T-cell (primary cell): ENCODE measurements around the gene FOXP1. TPM values are rescaled to one million over a fixed set of nuclear protein-coding genes. Genes with fewer than 3 reads are reported as not detected.

Experiments
- ATAC-seq, 4 experiments: fragments of 200-7000 bp in 3 of 4; fragments of 150-1000 bp in 1 of 4; cut with Tn5 transposase; replicated peaks in 1 of 4; 1 replicate in 3 of 4; 2 replicates in 1 of 4; pipeline ENCODE4 v1.10.0; 2021; ENCODE audit warnings: moderate library complexity in 3 of 4, mild to moderate bottlenecking in 2 of 4, moderate number of reproducible peaks in 1 of 4
- CTCF ChIA-PET, 2 donors: fragments of 300-600 bp; sonication (Branson Sonifier 250); formaldehyde crosslinking; loops; one replicate each; lab custom pipeline; 2022; ENCODE audit warnings: antibody characterized with exemption in 2 of 2; lab: Charles Lee
- POLR2A ChIA-PET, 2 donors: fragments of 300-600 bp; sonication (Branson Sonifier 250); formaldehyde crosslinking; loops; one replicate each; lab custom pipeline; 2022; ENCODE audit warnings: antibody characterized with exemption in 2 of 2; lab: Charles Lee
- DNase-seq, 35 experiments: peaks; one replicate each; pipeline versions ENCODE4 v3.0.0 to v3.0.0-alpha.2; 2013 to 2023
- H3K27ac ChIP-seq: one replicate; pipeline ENCODE4 v1.5.1; 2013; ENCODE audit warnings: low read length
- H3K27me3 ChIP-seq, 2 experiments: replicated peaks in 1 of 2; 1 replicate in 1 of 2; 2 replicates in 1 of 2; pipeline versions ENCODE4 v1.6.1 to v1.7.0; 2013; ENCODE audit warnings: low read length in 1 of 2, mixed read lengths in 1 of 2; ENCODE audit not compliant: control insufficient read depth in 2 of 2, insufficient read depth in 2 of 2; ENCODE audit errors: extremely low read depth in 1 of 2
- H3K36me3 ChIP-seq, 2 donors: 1 replicate in 1 of 2; 2 replicates in 1 of 2; pipeline versions ENCODE4 v1.6.1 to v1.7.0; 2013; ENCODE audit warnings: low read length in 1 of 2; ENCODE audit not compliant: control insufficient read depth in 2 of 2, insufficient read depth in 1 of 2; ENCODE audit errors: extremely low read depth in 1 of 2
- H3K4me1 ChIP-seq, 2 experiments: 1 replicate in 1 of 2; 2 replicates in 1 of 2; pipeline versions ENCODE4 v1.6.1 to v1.7.0; 2013; ENCODE audit warnings: low read length in 2 of 2, mixed read lengths in 1 of 2; ENCODE audit not compliant: insufficient read depth in 2 of 2, control insufficient read depth in 1 of 2; ENCODE audit errors: extremely low read depth in 1 of 2
- H3K4me3 ChIP-seq, 2 donors: 1 replicate in 1 of 2; 2 replicates in 1 of 2; pipeline versions ENCODE4 v1.5.1 to v1.7.0; 2013; ENCODE audit warnings: mild to moderate bottlenecking in 2 of 2, low read length in 1 of 2, moderate library complexity in 1 of 2; ENCODE audit not compliant: control insufficient read depth in 1 of 2; ENCODE audit errors: extremely low read depth in 1 of 2
- H3K9me3 ChIP-seq: 2 replicates; pipeline ENCODE4 v1.7.0; 2013
- H3K27ac Mint-ChIP-seq, 2 donors: one replicate each; pipeline ENCODE4 v1.8.0; 2020 to 2021; ENCODE audit warnings: mild to moderate bottlenecking in 2 of 2, mixed read lengths in 2 of 2
- H3K27me3 Mint-ChIP-seq, 2 donors: one replicate each; pipeline ENCODE4 v1.8.0; 2021 to 2022; ENCODE audit warnings: mixed read lengths in 2 of 2
- H3K36me3 Mint-ChIP-seq: one replicate; pipeline ENCODE4 v1.8.0; 2021; ENCODE audit warnings: mixed read lengths
- H3K4me1 Mint-ChIP-seq, 3 donors: one replicate each; pipeline ENCODE4 v1.8.0; 2020 to 2022; ENCODE audit warnings: mixed read lengths in 3 of 3, mild to moderate bottlenecking in 1 of 3
- H3K4me3 Mint-ChIP-seq, 3 donors: one replicate each; pipeline ENCODE4 v1.8.0; 2020 to 2022; ENCODE audit warnings: mild to moderate bottlenecking in 3 of 3, mixed read lengths in 3 of 3, moderate library complexity in 3 of 3
- H3K9me3 Mint-ChIP-seq, 3 donors: one replicate each; pipeline ENCODE4 v1.8.0; 2020 to 2022; ENCODE audit warnings: mixed read lengths in 3 of 3
- WGBS: methylation state at CpG from one replicate; pipeline ENCODE4 v1.1.5; 2013; ENCODE audit warnings: missing lambda C conversion rate; ENCODE audit not compliant: insufficient coverage; 5-methylcytosine and 5-hydroxymethylcytosine counted together
- total RNA-seq, 35 experiments: library from RNA in 6 of 35; stranded (reverse) in 6 of 35; fragments of 120-200 nt in 1 of 35; gene quantifications; one replicate each; pipeline versions ENCODE4 v1.2.1 to v1.2.4 and lab custom pipeline; 2013 to 2026

FOXP1 gene
- total RNA-seq, 5 donors from 2014 or later (not counting 1 experiment from before 2014, with no cell fraction given) = 258 to 586 (median 290) TPM

DNA sequence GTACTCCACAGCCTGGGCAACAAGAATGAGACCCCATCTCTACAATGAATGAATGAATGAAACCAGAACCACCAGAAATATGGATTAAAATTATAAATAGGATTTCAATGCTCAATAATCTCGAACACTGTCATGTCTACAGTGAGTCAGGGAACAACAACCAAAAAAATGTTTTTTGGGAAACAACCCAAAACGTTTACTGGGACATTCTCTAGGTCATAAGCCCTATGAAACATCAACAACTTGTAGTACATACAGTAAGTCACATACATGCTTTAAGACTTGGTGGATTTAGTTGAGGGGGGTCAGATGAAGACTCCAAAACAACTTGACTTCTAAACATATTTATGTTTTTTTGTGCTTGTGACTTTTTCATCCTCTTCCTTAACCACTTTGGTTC, 511.2 kb downstream of the FOXP1 start:
- Histone ChIP-seq H3K27me3 (no peaks in the 10 kb centered on the region), H3K4me1 (peaks cover 53 to 54% of the 10 kb centered on the region in 2 experiments), H3K9me3 (no peaks in the 10 kb centered on the region), H3K36me3 (peaks cover 3 to 10% of the 10 kb centered on the region in 2 donors), H3K4me3 (no peak overlapping the region), H3K27ac (no peak overlapping the region)
- Mint-ChIP-seq H3K9me3 (no peaks in the 10 kb centered on the region), H3K27ac (peak overlapping the region; percentile 69 to 75), H3K4me1 (peaks cover 91 to 93% (median 91%) of the 10 kb centered on the region in 3 donors), H3K27me3 (no peaks in the 10 kb centered on the region), H3K36me3 (peaks cover 14% of the 10 kb centered on the region), H3K4me3 (no peak overlapping the region)
- WGBS = no CpG with 5 or more reads among the region's 2 CpGs
- no peak for DNase-seq
- no peak for ATAC-seq
- ChIA-PET CTCF (no interaction called here), POLR2A (interaction anchor here in 1 of 2 donors (0.7 kb wide), 1 partner anchor 181 kb away, joined by 3 read pairs; no protein-coding TSS in a partner anchor)

DNA sequence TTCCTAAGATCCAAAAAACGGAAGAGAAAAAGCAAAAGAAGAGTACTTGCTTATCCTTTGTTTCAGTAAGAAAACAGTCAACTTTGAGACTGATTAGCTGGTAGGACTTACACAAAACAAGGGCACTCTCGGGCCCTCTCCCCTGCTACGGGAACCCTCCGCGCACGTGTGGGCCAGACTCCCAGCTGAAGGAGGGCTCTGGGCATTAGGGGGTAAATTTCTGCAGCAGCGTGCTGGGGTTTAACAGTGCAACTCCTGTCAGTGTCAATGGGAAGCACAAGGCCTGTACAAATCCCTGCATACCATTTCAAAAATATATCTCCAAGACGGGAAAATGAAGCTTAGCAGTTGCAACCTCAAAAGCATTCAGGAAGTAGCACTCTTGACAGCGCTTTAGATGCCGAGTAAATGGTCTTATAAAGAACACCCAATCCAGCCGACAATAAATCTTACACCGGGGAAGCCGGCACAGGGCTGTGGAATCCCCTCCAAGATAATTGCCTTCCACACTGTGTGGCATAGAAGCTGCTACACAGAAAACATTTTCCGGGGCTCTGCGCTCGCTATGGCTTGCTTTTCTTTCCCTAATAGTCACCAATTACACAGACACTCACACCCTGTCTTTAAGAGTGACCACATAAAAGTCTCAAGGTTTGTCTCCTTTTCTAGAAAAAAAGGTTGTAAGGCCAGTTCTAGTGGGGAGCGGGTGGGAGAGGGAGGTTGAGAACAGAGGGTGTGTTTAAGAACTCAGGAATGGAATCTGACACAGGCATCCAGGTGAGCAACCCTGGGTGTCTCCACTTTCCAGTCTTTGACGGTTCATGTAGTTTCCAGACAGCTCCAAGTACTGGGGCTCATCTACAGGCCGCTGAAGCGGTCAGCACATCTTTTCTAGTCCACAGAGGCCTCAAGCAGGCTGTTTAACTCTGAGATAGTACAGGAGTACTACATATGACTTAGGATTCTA, 512.7 kb downstream of the FOXP1 start:
- Mint-ChIP-seq H3K27me3 (no peaks in the 10 kb centered on the region), H3K4me1 (peaks cover 91 to 93% (median 91%) of the 10 kb centered on the region in 3 donors), H3K4me3 (peak overlapping the region in 1 of 3 donors; percentile 59), H3K36me3 (peaks cover 7% of the 10 kb centered on the region), H3K27ac (peak overlapping the region; percentile 73 to 75), H3K9me3 (no peaks in the 10 kb centered on the region)
- ATAC-seq = no peak
- no peak for DNase-seq
- ChIA-PET CTCF (interaction anchor here (0.5 to 1.9 kb wide), 6 partner anchors 9 to 426 kb away, joined by 3 to 6 read pairs (median 4); no protein-coding TSS in a partner anchor), POLR2A (no interaction called here)
- Histone ChIP-seq H3K4me1 (peaks cover 58 to 61% of the 10 kb centered on the region in 2 experiments), H3K4me3 (no peak overlapping the region), H3K27ac (no peak overlapping the region), H3K27me3 (no peaks in the 10 kb centered on the region), H3K36me3 (peaks cover 3 to 10% of the 10 kb centered on the region in 2 donors), H3K9me3 (no peaks in the 10 kb centered on the region)
- WGBS = 77% methylated on average over 13 of the region's 20 CpGs

DNA sequence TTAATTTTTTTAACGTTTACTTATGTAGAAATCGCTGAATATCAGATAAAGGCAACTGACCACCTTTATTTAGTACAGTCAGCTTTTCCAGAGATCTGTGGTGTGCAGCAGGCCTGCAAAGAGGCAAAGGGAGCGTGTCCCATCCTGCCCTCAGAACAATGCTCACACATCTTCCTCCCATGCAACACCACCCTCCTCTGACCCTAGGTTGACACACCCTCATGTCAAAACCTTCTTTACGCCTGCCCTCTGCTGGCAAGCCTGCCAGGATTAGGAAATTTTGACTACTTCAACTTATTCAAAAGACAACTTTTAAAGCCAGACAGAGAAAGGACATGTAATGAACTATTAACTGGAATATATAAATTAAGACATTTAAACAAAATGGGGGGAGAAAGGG, 513.7 kb downstream of the FOXP1 start:
- Histone ChIP-seq H3K9me3 (no peaks in the 10 kb centered on the region), H3K4me3 (no peak overlapping the region), H3K4me1 (peaks cover 58 to 66% of the 10 kb centered on the region in 2 experiments), H3K36me3 (peaks cover under 1 to 9% of the 10 kb centered on the region in 2 donors), H3K27ac (no peak overlapping the region), H3K27me3 (no peaks in the 10 kb centered on the region)
- ATAC-seq (peak; percentile 30 to 39 (median 34)), DNase-seq (peak; percentile 50 to 79 (median 68))
- H3K27ac Mint-ChIP-seq = peak overlapping the region; percentile 67 to 75
- CTCF ChIA-PET = interaction anchor here (0.9 to 1.9 kb wide), 5 partner anchors 9 to 156 kb away, joined by 3 to 7 read pairs (median 5); no protein-coding TSS in a partner anchor
- H3K36me3 Mint-ChIP-seq = peaks cover 7% of the 10 kb centered on the region
- no peaks in the 10 kb centered on the region for H3K9me3 Mint-ChIP-seq
- H3K4me1 Mint-ChIP-seq = peaks cover 83 to 86% (median 85%) of the 10 kb centered on the region in 3 donors
- WGBS = 13% methylated on average over 1 of the region's 4 CpGs
- POLR2A ChIA-PET = interaction anchor here in 1 of 2 donors (1.8 kb wide), 1 partner anchor 17 kb away, joined by 7 read pairs; no protein-coding TSS in a partner anchor
- peak overlapping the region in 1 of 3 donors; percentile 59 for H3K4me3 Mint-ChIP-seq
- H3K27me3 Mint-ChIP-seq = no peaks in the 10 kb centered on the region

DNA sequence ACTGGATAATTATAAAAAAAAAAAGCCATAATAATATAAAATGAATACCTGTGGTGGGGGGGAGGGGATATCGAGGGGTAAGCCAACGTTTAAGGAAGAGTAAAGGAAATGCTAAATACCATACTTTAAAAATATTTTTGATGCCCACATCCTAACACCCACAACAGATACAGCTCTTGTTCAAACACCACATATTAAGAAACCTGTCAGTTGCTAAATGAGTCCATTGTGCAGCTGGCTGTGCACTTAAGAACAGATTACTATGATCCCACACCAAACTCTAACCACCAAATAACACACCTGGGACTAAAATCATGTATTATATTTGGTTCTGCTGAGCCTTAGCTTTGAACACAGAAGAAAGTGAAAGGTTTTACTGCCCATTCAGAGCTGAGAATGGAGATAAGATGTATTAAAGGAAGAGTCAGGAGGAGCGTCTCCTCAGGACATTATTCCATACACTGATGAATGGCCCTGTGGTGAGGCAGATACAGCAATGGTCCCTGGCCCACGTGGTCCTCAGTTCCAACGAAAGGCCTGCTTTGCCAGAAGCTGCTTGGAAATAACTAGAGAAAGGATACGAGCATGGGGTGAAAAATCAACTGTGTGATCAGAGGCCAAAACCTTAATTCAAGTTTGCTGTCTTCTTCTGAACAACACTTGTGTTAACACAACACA, 515.4 kb downstream of the FOXP1 start:
- Histone ChIP-seq H3K27ac (peak overlapping the region; percentile 25), H3K27me3 (no peaks in the 10 kb centered on the region), H3K4me3 (no peak overlapping the region), H3K4me1 (peaks cover 54 to 59% of the 10 kb centered on the region in 2 experiments), H3K36me3 (no peaks in the 10 kb centered on the region), H3K9me3 (no peaks in the 10 kb centered on the region)
- Mint-ChIP-seq H3K9me3 (no peaks in the 10 kb centered on the region), H3K27ac (peak overlapping the region; percentile 82 to 86), H3K27me3 (no peaks in the 10 kb centered on the region), H3K36me3 (no peaks in the 10 kb centered on the region), H3K4me3 (peak overlapping the region in 1 of 3 donors; percentile 29), H3K4me1 (peaks cover 71% of the 10 kb centered on the region in 3 donors)
- ChIA-PET POLR2A (interaction anchor here (0.6 to 1.8 kb wide), 3 partner anchors 19 to 236 kb away, joined by 3 to 7 read pairs (median 3); no protein-coding TSS in a partner anchor), CTCF (interaction anchor here (0.6 to 1.9 kb wide), 12 partner anchors 7 to 331 kb away, joined by 3 to 7 read pairs (median 4); no protein-coding TSS in a partner anchor)
- DNase-seq (peak in 3 of 35 experiments; percentile 15 to 41 (median 15)), ATAC-seq (no peak)
- no CpG with 5 or more reads among the region's 6 CpGs for WGBS

DNA sequence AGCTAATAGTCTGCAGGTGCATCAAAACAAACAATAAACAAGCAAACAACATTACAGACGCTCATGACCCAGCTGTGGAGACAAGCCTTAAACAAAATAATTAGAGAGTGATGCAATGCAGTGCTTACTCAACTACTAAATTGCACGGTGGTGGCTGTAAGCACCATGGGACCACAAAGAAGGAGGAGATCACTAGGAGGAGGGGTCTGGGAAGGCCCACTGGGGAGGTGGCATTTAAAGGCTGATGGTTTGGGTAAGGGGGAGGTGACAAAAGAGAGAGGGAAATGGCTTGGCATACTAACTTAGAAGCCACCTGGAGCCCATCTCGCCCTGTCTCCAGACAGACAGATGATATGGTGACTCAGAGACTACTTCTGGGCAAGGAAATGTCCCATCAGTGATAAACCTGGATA, 516.7 kb downstream of the FOXP1 start:
- no peaks in the 10 kb centered on the region for H3K27me3 ChIP-seq
- H3K27me3 Mint-ChIP-seq = no peaks in the 10 kb centered on the region
- H3K9me3 Mint-ChIP-seq = no peaks in the 10 kb centered on the region
- ChIA-PET POLR2A (no interaction called here), CTCF (interaction anchor here in 1 of 2 donors (0.7 kb wide), 1 partner anchor 27 kb away, joined by 3 read pairs; no protein-coding TSS in a partner anchor)
- WGBS = no CpG with 5 or more reads among the region's 3 CpGs
- peak overlapping the region; percentile 94 for H3K27ac ChIP-seq
- peak overlapping the region in 2 of 3 donors; percentile 89 to 94 for H3K4me3 Mint-ChIP-seq
- peaks cover 59 to 62% of the 10 kb centered on the region in 2 experiments for H3K4me1 ChIP-seq
- peak in 1 of 4 experiments; percentile 8 for ATAC-seq
- peaks cover 58 to 67% (median 66%) of the 10 kb centered on the region in 3 donors for H3K4me1 Mint-ChIP-seq
- no peaks in the 10 kb centered on the region for H3K36me3 ChIP-seq
- no peaks in the 10 kb centered on the region for H3K36me3 Mint-ChIP-seq
- DNase-seq = peak in 22 of 35 experiments; percentile 7 to 60 (median 27)
- H3K4me3 ChIP-seq = no peak overlapping the region
- H3K27ac Mint-ChIP-seq = peak overlapping the region; percentile 96 to 98
- no peaks in the 10 kb centered on the region for H3K9me3 ChIP-seq
